Neural cell (in vitro differentiated cells): Measurements from ENCODE around the gene COTL1. TPM values are rescaled to one million over a fixed set of nuclear protein-coding genes. Genes with fewer than 3 reads are reported as not detected.
"Not testable (repeated sequence)": the region's sequence is repeated elsewhere in the genome, so short reads cannot be mapped to it uniquely, and the experiment has no call there.

Experiments
- H2AFZ ChIP-seq: fragments of 200-600, 300-800 bp; sonication (generic), shearing (Covaris generic); 2 replicates; pipeline ENCODE4 v1.6.0; 2014; ENCODE audit warnings: low read depth, mild to moderate bottlenecking, antibody characterized with exemption, low read length, moderate library complexity
- H3F3A ChIP-seq: fragments of 200-600 bp; shearing (Covaris generic); 2 replicates; pipeline ENCODE4 v1.6.1; 2016; ENCODE audit warnings: mild to moderate bottlenecking, moderate library complexity, mixed read lengths, antibody characterized with exemption, low read length; ENCODE audit not compliant: insufficient read depth, poor library complexity, severe bottlenecking
- H3K27ac ChIP-seq: fragments of 200-600, 300-800 bp; sonication (generic), shearing (Covaris generic); 2 replicates; pipeline ENCODE4 v1.5.1; 2014; ENCODE audit warnings: mild to moderate bottlenecking, low read length, moderate library complexity
- H3K27me3 ChIP-seq: fragments of 300-800, 200-600 bp; sonication (generic), shearing (Covaris generic); 2 replicates; pipeline ENCODE4 v1.6.0; 2014; ENCODE audit warnings: mild to moderate bottlenecking, low read depth, low read length, moderate library complexity; ENCODE audit not compliant: insufficient read depth
- H3K36me3 ChIP-seq: fragments of 300-800, 200-600 bp; sonication (generic), shearing (Covaris generic); 2 replicates; pipeline ENCODE4 v1.5.1; 2014; ENCODE audit warnings: mild to moderate bottlenecking, antibody characterized with exemption, low read length, moderate library complexity; ENCODE audit not compliant: insufficient read depth
- H3K4me2 ChIP-seq: fragments of 300-800, 200-600 bp; sonication (generic), shearing (Covaris generic); 2 replicates; pipeline ENCODE4 v1.6.0; 2014; ENCODE audit warnings: mild to moderate bottlenecking, low read length
- H3K4me3 ChIP-seq: fragments of 300-800, 200-600 bp; sonication (generic), shearing (Covaris generic); 2 replicates; pipeline ENCODE4 v1.5.1; 2014; ENCODE audit warnings: mild to moderate bottlenecking, low read length, moderate library complexity
- H3K79me2 ChIP-seq: fragments of 200-600 bp; shearing (Covaris generic); replicated peaks from 2 replicates; pipeline ENCODE4 v1.6.0; 2014; ENCODE audit warnings: mild to moderate bottlenecking, low read length, moderate library complexity; ENCODE audit not compliant: insufficient read depth
- H3K9ac ChIP-seq: fragments of 300-800, 200-600 bp; sonication (generic), shearing (Covaris generic); 2 replicates; pipeline ENCODE4 v1.6.1; 2016; ENCODE audit warnings: mild to moderate bottlenecking, low read length, mixed read lengths
- H3K9me2 ChIP-seq: fragments of 200-600 bp; shearing (Covaris generic); 2 replicates; pipeline ENCODE4 v1.6.1; 2016; ENCODE audit warnings: mild to moderate bottlenecking, low read length, mixed read lengths; ENCODE audit not compliant: insufficient read depth
- H3K9me3 ChIP-seq: fragments of 200-600, 300-800 bp; sonication (generic), shearing (Covaris generic); 2 replicates; pipeline ENCODE4 v1.6.1; 2016; ENCODE audit warnings: mild to moderate bottlenecking, mixed run types, low read length, moderate library complexity, mixed read lengths
- H4K20me1 ChIP-seq: fragments of 200-600 bp; shearing (Covaris generic); 2 replicates; pipeline ENCODE4 v1.6.1; 2016; ENCODE audit warnings: mild to moderate bottlenecking, mixed run types; ENCODE audit not compliant: insufficient read depth
- CTCF ChIP-seq: fragments of 450-650 bp; IDR thresholded peaks from 2 replicates; pipeline ENCODE4 v1.5.1; 2014; ENCODE audit warnings: antibody characterized with exemption, mild to moderate bottlenecking, moderate library complexity; ENCODE audit not compliant: poor library complexity, severe bottlenecking
- EP300 ChIP-seq: fragments of 450-650 bp; conservative IDR thresholded peaks from 2 replicates; pipeline ENCODE4 v1.6.1; 2014; ENCODE audit warnings: antibody characterized with exemption, mild to moderate bottlenecking, moderate library complexity; ENCODE audit not compliant: poor library complexity, severe bottlenecking
- EZH2 ChIP-seq: fragments of 200-600, 300-800 bp; shearing (Covaris generic), sonication (generic); IDR thresholded peaks from 2 replicates; pipeline ENCODE4 v1.6.1; 2014; ENCODE audit warnings: antibody characterized with exemption, low read length, borderline replicate concordance, mild to moderate bottlenecking; ENCODE audit not compliant: insufficient read depth, poor library complexity, severe bottlenecking
- MXI1 ChIP-seq: fragments of 450-650 bp; conservative IDR thresholded peaks from 2 replicates; pipeline ENCODE4 v1.6.1; 2014; ENCODE audit warnings: antibody characterized with exemption, mild to moderate bottlenecking; ENCODE audit not compliant: poor library complexity, severe bottlenecking
- POLR2AphosphoS5 ChIP-seq: IDR thresholded peaks from 2 replicates; pipeline ENCODE4 v1.6.1; 2012
- RAD21 ChIP-seq: fragments of 450-650 bp; conservative IDR thresholded peaks from 2 replicates; pipeline ENCODE4 v1.6.1; 2014; ENCODE audit warnings: antibody characterized with exemption, mild to moderate bottlenecking, moderate library complexity
- REST ChIP-seq: IDR thresholded peaks from 2 replicates; pipeline ENCODE4 v1.6.1; 2012; ENCODE audit warnings: borderline replicate concordance
- SMC3 ChIP-seq: fragments of 450-650 bp; conservative IDR thresholded peaks from 2 replicates; pipeline ENCODE4 v1.6.1; 2014; ENCODE audit warnings: antibody characterized with exemption, mild to moderate bottlenecking, moderate library complexity; ENCODE audit not compliant: poor library complexity
- TAF1 ChIP-seq: IDR thresholded peaks from 2 replicates; pipeline ENCODE4 v1.6.1; 2012; ENCODE audit warnings: low read depth
- polyA plus RNA-seq: library from polyadenylated mRNA; depleted of rRNA; stranded (reverse); fragments of >200 nt; gene quantifications from 2 replicates; pipeline ENCODE4 v1.2.3, GENCODE V29; 2014

COTL1 gene
- polyA plus RNA-seq, 1 donor from 2014 or later, result 86.6 TPM

DNA sequence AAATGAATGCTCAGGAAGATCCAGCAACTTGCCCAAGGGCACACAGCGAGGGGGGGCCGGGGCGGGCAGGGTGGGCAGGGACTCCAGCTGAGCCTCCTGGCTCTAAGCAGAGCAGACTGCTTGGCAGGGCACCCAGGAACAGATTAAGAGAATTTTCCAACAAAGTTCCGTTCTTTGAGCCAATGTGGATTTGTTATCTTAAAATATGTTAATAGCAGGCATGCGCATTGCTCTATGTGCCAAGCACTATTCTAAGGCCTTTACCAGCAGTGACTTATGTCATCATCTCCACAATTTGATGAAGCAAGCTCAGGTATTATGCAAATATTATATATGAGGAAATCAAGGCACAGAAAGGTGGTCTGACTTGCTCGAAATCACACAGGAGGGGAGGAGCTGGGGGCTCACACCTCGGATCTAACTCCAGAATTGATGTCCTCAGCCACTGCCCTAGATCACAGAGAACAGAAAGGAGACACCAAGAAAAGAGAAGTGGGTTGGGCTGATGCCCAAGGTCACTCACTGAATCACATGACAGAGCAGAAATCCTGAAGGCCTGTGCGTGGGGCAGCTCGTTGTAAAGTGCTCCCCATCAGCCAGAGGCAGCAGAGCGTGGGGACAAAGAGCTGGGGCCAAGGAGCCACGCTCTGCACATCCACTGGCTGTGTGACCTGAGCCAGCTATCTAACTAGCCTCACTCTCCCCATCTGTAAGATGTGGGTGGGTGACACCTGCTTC is 90.2 kb downstream of the COTL1 start:
- Histone ChIP-seq H3F3A (no peaks in the 10 kb centered on the region), H4K20me1 (no peaks in the 10 kb centered on the region), H3K4me2 (no peak overlapping the region), H3K4me3 (no peak overlapping the region), H3K9me3 (no peaks in the 10 kb centered on the region), H3K27me3 (no peaks in the 10 kb centered on the region), H3K79me2 (no peaks in the 10 kb centered on the region), H2AFZ (no peak overlapping the region), H3K27ac (no peak overlapping the region), H3K9ac (no peak overlapping the region), H3K36me3 (no peaks in the 10 kb centered on the region), H3K9me2 (no peaks in the 10 kb centered on the region)
- TF ChIP-seq EZH2, result no peak
- TF ChIP-seq CTCF, result no peak
- TF ChIP-seq RAD21, result no peak
- no peak for TF ChIP-seq SMC3
- no peak for TF ChIP-seq EP300
- TF ChIP-seq POLR2AphosphoS5, result no peak
- no peak for TF ChIP-seq TAF1
- no peak for TF ChIP-seq MXI1
- no peak for TF ChIP-seq REST

DNA sequence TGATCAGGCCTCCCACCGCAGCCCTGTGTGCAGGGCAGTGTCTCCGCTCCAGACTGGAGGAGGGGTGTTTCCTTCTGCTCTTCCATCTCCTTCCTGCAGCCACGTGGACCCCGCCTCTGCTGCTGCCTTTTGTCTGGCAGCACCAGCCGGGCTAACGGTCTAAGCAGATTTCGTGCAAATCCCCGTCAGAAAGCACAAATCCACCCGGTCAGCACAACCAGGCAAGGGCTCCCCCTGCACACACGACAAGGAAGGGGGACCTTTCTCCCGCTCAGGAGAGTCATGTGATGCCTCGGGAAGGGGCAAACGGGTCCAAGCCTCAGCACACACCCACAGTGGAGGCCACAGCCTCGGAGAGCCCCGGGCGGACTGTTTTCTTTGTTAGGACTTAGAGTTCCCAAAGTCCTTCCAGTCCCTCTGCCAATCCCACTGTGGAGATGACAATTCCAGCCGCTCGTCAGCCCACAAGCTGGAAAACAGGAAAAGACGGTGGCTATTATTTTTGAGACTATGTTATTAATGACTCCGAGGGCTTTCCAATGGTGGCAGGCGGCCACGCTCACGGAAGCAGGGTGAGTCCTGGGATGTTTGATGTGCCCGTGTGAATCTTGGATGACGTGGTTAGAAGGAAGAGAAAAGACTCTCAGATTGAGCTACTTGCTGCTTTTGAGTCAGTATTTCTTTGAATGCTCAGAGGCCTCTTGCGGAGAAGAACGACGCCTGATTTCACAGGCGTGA is 90.9 kb downstream of the COTL1 start:
- TF ChIP-seq SMC3 (no peak), EP300 (no peak), EZH2 (no peak), CTCF (no peak)
- Histone ChIP-seq H3F3A (no peaks in the 10 kb centered on the region), H3K9me2 (no peaks in the 10 kb centered on the region), H3K9ac (peak overlapping the region; percentile 2), H4K20me1 (no peaks in the 10 kb centered on the region), H3K4me3 (no peak overlapping the region), H3K27ac (no peak overlapping the region), H3K9me3 (no peaks in the 10 kb centered on the region), H3K79me2 (no peaks in the 10 kb centered on the region), H3K4me2 (no peak overlapping the region), H2AFZ (no peak overlapping the region), H3K27me3 (no peaks in the 10 kb centered on the region), H3K36me3 (no peaks in the 10 kb centered on the region)

DNA sequence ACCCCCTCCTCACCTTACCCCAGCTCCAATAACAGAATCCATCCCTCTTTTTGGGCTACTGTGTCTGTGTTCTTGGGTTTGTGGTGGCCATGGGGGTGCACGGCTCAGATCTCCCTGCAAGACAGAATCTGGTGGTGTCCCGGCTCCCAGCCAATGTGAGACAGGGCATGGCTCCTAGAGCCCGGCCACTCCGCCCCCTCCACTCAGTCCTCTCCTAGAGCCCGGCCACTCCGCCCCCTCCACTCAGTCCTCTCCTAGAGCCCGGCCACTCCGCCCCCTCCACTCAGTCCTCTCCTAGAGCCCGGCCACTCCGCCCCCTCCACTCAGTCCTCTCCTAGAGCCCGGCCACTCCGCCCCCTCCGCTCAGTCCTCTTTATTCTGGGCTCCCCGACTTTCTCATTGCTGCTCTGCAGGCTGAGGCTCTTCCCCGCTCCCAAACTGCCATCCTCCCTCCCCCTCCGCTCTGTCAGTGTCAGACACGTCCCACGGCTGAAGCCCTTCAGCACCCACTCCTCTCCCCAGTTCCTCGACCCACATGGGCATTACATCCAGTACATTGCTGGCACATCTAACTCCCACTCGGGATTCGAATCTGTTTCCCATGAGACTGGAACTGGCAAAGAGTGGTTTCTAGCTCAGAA is 92.8 kb downstream of the COTL1 start:
- not testable (repeated sequence) for H3F3A ChIP-seq, H3K9ac ChIP-seq, H3K4me2 ChIP-seq, H3K27ac ChIP-seq, H3K27me3 ChIP-seq, H3K79me2 ChIP-seq, H3K9me3 ChIP-seq, H2AFZ ChIP-seq, H3K36me3 ChIP-seq, H4K20me1 ChIP-seq, H3K4me3 ChIP-seq, H3K9me2 ChIP-seq
